H9 (cell line): ENCODE data around the gene GET3. TPM values are rescaled to one million over a fixed set of nuclear protein-coding genes. Genes with fewer than 3 reads are reported as not detected.
A peak's percentile ranks its signal among the peaks of the same experiment; 100 is the strongest.

Experiments used
- DNase-seq: peaks from one replicate; pipeline ENCODE4 v3.0.0-alpha.2; 2017
- H2AFZ ChIP-seq: one replicate; pipeline ENCODE4 v1.6.1; 2013; ENCODE audit warnings: mild to moderate bottlenecking, low read length, control low read depth, moderate library complexity
- H2AK5ac ChIP-seq: 2 replicates; pipeline ENCODE4 v1.6.1; 2013; ENCODE audit warnings: low read length, control low read depth, mixed read lengths; ENCODE audit not compliant: insufficient read length
- H2BK120ac ChIP-seq: one replicate; pipeline ENCODE4 v1.6.1; 2013; ENCODE audit warnings: low read depth, mild to moderate bottlenecking, low read length, control low read depth, inconsistent platforms; ENCODE audit not compliant: poor library complexity, severe bottlenecking
- H2BK12ac ChIP-seq: 2 replicates; pipeline ENCODE4 v1.6.1; 2013; ENCODE audit warnings: low read length, control low read depth, mixed read lengths, low read depth; ENCODE audit not compliant: insufficient read length
- H2BK15ac ChIP-seq: 2 replicates; pipeline ENCODE4 v1.6.1; 2013; ENCODE audit warnings: low read depth, low read length, control low read depth
- H2BK20ac ChIP-seq: one replicate; pipeline ENCODE4 v1.6.1; 2013; ENCODE audit warnings: low read depth, mild to moderate bottlenecking, low read length, control low read depth, inconsistent platforms; ENCODE audit not compliant: poor library complexity, severe bottlenecking
- H2BK5ac ChIP-seq: 2 replicates; pipeline ENCODE4 v1.6.1; 2013; ENCODE audit warnings: low read length, control low read depth, mixed read lengths; ENCODE audit not compliant: insufficient read length
- H3K14ac ChIP-seq: 2 replicates; pipeline ENCODE4 v1.6.1; 2013; ENCODE audit warnings: low read length, control low read depth; ENCODE audit not compliant: insufficient read depth
- H3K18ac ChIP-seq: 2 replicates; pipeline ENCODE4 v1.6.1; 2013; ENCODE audit warnings: low read depth, mild to moderate bottlenecking, mixed read lengths, low read length, control low read depth; ENCODE audit not compliant: insufficient read length
- H3K23ac ChIP-seq: 2 replicates; pipeline ENCODE4 v1.6.1; 2013; ENCODE audit warnings: low read length, control low read depth, mixed read lengths, low read depth; ENCODE audit not compliant: insufficient read length
- H3K23me2 ChIP-seq: 2 replicates; pipeline ENCODE4 v1.6.1; 2013; ENCODE audit warnings: low read depth, mild to moderate bottlenecking, mixed read lengths, low read length, control low read depth; ENCODE audit not compliant: insufficient read length, poor library complexity, severe bottlenecking
- H3K27ac ChIP-seq: 2 replicates; pipeline ENCODE4 v1.5.1; 2013; ENCODE audit warnings: low read length, control low read depth, mixed read lengths, low read depth; ENCODE audit not compliant: insufficient read length
- H3K27me3 ChIP-seq: 2 replicates; pipeline ENCODE4 v1.6.1; 2013; ENCODE audit warnings: low read length, control low read depth, inconsistent platforms; ENCODE audit not compliant: insufficient read depth
- H3K4ac ChIP-seq: 2 replicates; pipeline ENCODE4 v1.6.1; 2013; ENCODE audit warnings: low read depth, mild to moderate bottlenecking, control low read depth, inconsistent platforms, low read length, moderate library complexity
- H3K4me1 ChIP-seq: 2 replicates; pipeline ENCODE4 v1.6.1; 2013; ENCODE audit warnings: low read length, control low read depth, inconsistent platforms; ENCODE audit not compliant: insufficient read depth
- H3K4me2 ChIP-seq: 2 replicates; pipeline ENCODE4 v1.6.1; 2013; ENCODE audit warnings: low read length, control low read depth, mixed read lengths; ENCODE audit not compliant: insufficient read length, insufficient read depth
- H3K56ac ChIP-seq: 2 replicates; pipeline ENCODE4 v1.6.1; 2013; ENCODE audit warnings: low read depth, mild to moderate bottlenecking, mixed read lengths, low read length, control low read depth; ENCODE audit not compliant: insufficient read length
- H3K79me1 ChIP-seq: 2 replicates; pipeline ENCODE4 v1.6.1; 2013; ENCODE audit warnings: low read depth, mild to moderate bottlenecking, moderate library complexity, low read length, control low read depth, inconsistent platforms; ENCODE audit not compliant: insufficient read depth, poor library complexity, severe bottlenecking
- H3K79me2 ChIP-seq: 2 replicates; pipeline ENCODE4 v1.6.1; 2013; ENCODE audit warnings: low read length, control low read depth, inconsistent platforms; ENCODE audit not compliant: insufficient read depth
- H3K9ac ChIP-seq: 2 replicates; pipeline ENCODE4 v1.6.1; 2013; ENCODE audit warnings: low read length, control low read depth, mixed read lengths; ENCODE audit not compliant: insufficient read length; ENCODE audit errors: extremely low read depth
- H3K9me3 ChIP-seq: one replicate; pipeline ENCODE4 v1.6.1; 2013; ENCODE audit warnings: low read depth, low read length, inconsistent platforms; ENCODE audit not compliant: control insufficient read depth
- H3T11ph ChIP-seq: one replicate; pipeline ENCODE4 v1.6.1; 2013; ENCODE audit warnings: mild to moderate bottlenecking, low read length, control low read depth, inconsistent platforms
- H4K20me1 ChIP-seq: one replicate; pipeline ENCODE4 v1.6.1; 2013; ENCODE audit not compliant: control insufficient read depth, insufficient read length, insufficient read depth
- H4K5ac ChIP-seq: 2 replicates; pipeline ENCODE4 v1.6.1; 2013; ENCODE audit warnings: low read depth, mild to moderate bottlenecking, mixed read lengths, low read length, control low read depth; ENCODE audit not compliant: insufficient read length
- H4K8ac ChIP-seq: replicated peaks from 2 replicates; pipeline ENCODE4 v1.6.1; 2013; ENCODE audit warnings: low read length, control low read depth, mixed read lengths, low read depth; ENCODE audit not compliant: insufficient read length
- H4K91ac ChIP-seq: 2 replicates; pipeline ENCODE4 v1.6.1; 2013; ENCODE audit warnings: low read depth, mild to moderate bottlenecking, moderate library complexity, mixed read lengths, low read length, control low read depth; ENCODE audit not compliant: insufficient read length
- H3K27ac Mint-ChIP-seq, 3 experiments: 2 replicates in 2 of 3; 3 replicates in 1 of 3; pipeline ENCODE4 v1.8.0; 2020 to 2021; ENCODE audit warnings: mixed read lengths in 3 of 3, mild to moderate bottlenecking in 1 of 3, moderate library complexity in 1 of 3
- H3K27me3 Mint-ChIP-seq: 2 replicates; pipeline ENCODE4 v1.8.0; 2021; ENCODE audit warnings: low read depth, mild to moderate bottlenecking, moderate library complexity, mixed read lengths
- H3K36me3 Mint-ChIP-seq, 3 experiments: 2 replicates in 2 of 3; 3 replicates in 1 of 3; pipeline ENCODE4 v1.8.0; 2020 to 2021; ENCODE audit warnings: low read depth in 3 of 3, mixed read lengths in 3 of 3; ENCODE audit not compliant: insufficient read depth in 1 of 3
- H3K4me1 Mint-ChIP-seq, 2 experiments: 2 replicates each; pipeline ENCODE4 v1.8.0; 2020; ENCODE audit warnings: mixed read lengths in 2 of 2
- H3K4me3 Mint-ChIP-seq, 2 experiments: 2 replicates in 1 of 2; 3 replicates in 1 of 2; pipeline ENCODE4 v1.8.0; 2020 to 2021; ENCODE audit warnings: mild to moderate bottlenecking in 2 of 2, mixed read lengths in 2 of 2, moderate library complexity in 1 of 2
- H3K9me3 Mint-ChIP-seq, 2 experiments: 2 replicates in 1 of 2; 3 replicates in 1 of 2; pipeline ENCODE4 v1.8.0; 2020; ENCODE audit warnings: mild to moderate bottlenecking in 2 of 2, mixed read lengths in 2 of 2, moderate library complexity in 1 of 2
- CTCF ChIP-seq: fragments of 200-600 bp; sonication (generic); conservative IDR thresholded peaks from 3 replicates; pipeline ENCODE4 v1.8.0; 2021; ENCODE audit warnings: antibody characterized with exemption, mild to moderate bottlenecking
- WGBS: extraction: QIAGEN DNeasy Blood & Tissue Kit; methylation state at CpG from one replicate; pipeline ENCODE4 v1.1.7; 2013; ENCODE audit warnings: missing lambda C conversion rate, low lambda C conversion rate, mixed read lengths; ENCODE audit not compliant: insufficient read length; ENCODE audit errors: extremely low coverage; 5-methylcytosine and 5-hydroxymethylcytosine counted together
- total RNA-seq: library from RNA; stranded (reverse); gene quantifications from 2 replicates; pipeline ENCODE4 v1.2.1, GENCODE V29; 2021

Gene GET3
- total RNA-seq, 1 experiment from 2014 or later = 81.6 TPM

- no peaks in the 10 kb centered on the region for H3K9me3 Mint-ChIP-seq
- Histone ChIP-seq H3K4ac (no peak overlapping the region), H2BK5ac (no peak overlapping the region), H3K23ac (no peak overlapping the region), H3K23me2 (peaks cover 18% of the 10 kb centered on the region), H4K20me1 (no peaks in the 10 kb centered on the region), H3K9me3 (no peaks in the 10 kb centered on the region), H2BK15ac (no peak overlapping the region), H3K27ac (no peak overlapping the region), H3K4me2 (peak overlapping the region; percentile 78), H3K4me1 (no peaks in the 10 kb centered on the region), H2AFZ (no peak overlapping the region), H2BK20ac (no peak overlapping the region), H3K79me2 (no peaks in the 10 kb centered on the region), H3K27me3 (no peaks in the 10 kb centered on the region), H4K91ac (no peak overlapping the region), H3T11ph (no peak overlapping the region), H3K9ac (no peak overlapping the region), H3K18ac (no peak overlapping the region), H3K56ac (no peak overlapping the region), H2AK5ac (no peak overlapping the region), H3K79me1 (no peaks in the 10 kb centered on the region), H2BK12ac (no peak overlapping the region), H4K5ac (no peak overlapping the region), H2BK120ac (no peak overlapping the region), H3K14ac (no peak overlapping the region), H4K8ac (no peak overlapping the region)
- H3K4me1 Mint-ChIP-seq = peaks cover 24 to 25% of the 10 kb centered on the region in 2 experiments
- WGBS = no CpG with 5 or more reads among the region's 43 CpGs
- TF ChIP-seq CTCF = peak; percentile 98
- H3K27me3 Mint-ChIP-seq = no peaks in the 10 kb centered on the region; the same call in 1 of the 2 replicates
- DNase-seq = peak; percentile 84
- peaks cover 8 to 17% (median 13%) of the 10 kb centered on the region in 3 experiments; a peak in 6 of 7 replicates for H3K36me3 Mint-ChIP-seq
- peak overlapping the region; percentile 69 to 85 for H3K4me3 Mint-ChIP-seq
- H3K27ac Mint-ChIP-seq = no peak overlapping the region
Measured at GRCh38 chr19:12777217-12778016, 40.1 kb downstream of the GET3 start.
